SK-N-SH (cell line): ENCODE results near the gene PLSCR1. TPM values are rescaled to one million over a fixed set of nuclear protein-coding genes. Genes with fewer than 3 reads are reported as not detected.

ENCODE experiments used
- CTCF ChIA-PET: fragments of 300-600, 350-600 bp; formaldehyde crosslinking; extraction: SDS; loops from one replicate; lab custom pipeline; 2021; lab: Yijun Ruan, JAX
- POLR2A ChIA-PET: fragments of 350-600 bp; sonication (Branson Sonifier 250); formaldehyde crosslinking; extraction: SDS; loops from one replicate; lab custom pipeline; 2020; ENCODE audit warnings: antibody characterized with exemption, inconsistent platforms; lab: Yijun Ruan, JAX
- DNase-seq: peaks from one replicate; pipeline ENCODE4 v3.0.0; 2012
- H2AFZ ChIP-seq: fragments of 200-600 bp; sonication (generic); 2 replicates; pipeline ENCODE4 v1.8.1; 2016; ENCODE audit warnings: antibody characterized with exemption, mild to moderate bottlenecking, low read depth
- H3F3A ChIP-seq: fragments of 200-600 bp; sonication (generic); replicated peaks from 2 replicates; pipeline ENCODE3; 2016; ENCODE audit warnings: antibody characterized with exemption, mild to moderate bottlenecking; ENCODE audit not compliant: insufficient read depth
- H3K27ac ChIP-seq, 2 experiments: fragments of 200-500 bp in 1 of 2; fragments of 200-600 bp in 1 of 2; sonication (Bioruptor generic) in 1 of 2; sonication (generic), shearing (Covaris generic) in 1 of 2; 2 replicates each; pipeline versions ENCODE4 v1.5.1 to v1.6.1; 2014 to 2016; ENCODE audit warnings: low read depth in 2 of 2, inconsistent platforms in 1 of 2, low read length in 1 of 2, mild to moderate bottlenecking in 1 of 2, mixed read lengths in 1 of 2
- H3K27me3 ChIP-seq: fragments of 200-600 bp; sonication (generic), shearing (Covaris generic); 2 replicates; pipeline ENCODE4 v1.6.1; 2016; ENCODE audit warnings: mixed run types; ENCODE audit not compliant: insufficient read depth
- H3K36me3 ChIP-seq, 2 experiments: fragments of 200-500 bp in 1 of 2; fragments of 200-600 bp in 1 of 2; sonication (Bioruptor generic) in 1 of 2; sonication (generic) in 1 of 2; replicated peaks in 1 of 2; 2 replicates each; pipeline versions ENCODE3 to v1.5.1; 2014 to 2016; ENCODE audit warnings: low read length in 1 of 2, mild to moderate bottlenecking in 1 of 2; ENCODE audit not compliant: insufficient read depth in 2 of 2, control insufficient read depth in 1 of 2
- H3K4me1 ChIP-seq, 2 experiments: fragments of 200-500 bp in 1 of 2; fragments of 200-600 bp in 1 of 2; sonication (Bioruptor generic) in 1 of 2; sonication (generic), shearing (Covaris generic) in 1 of 2; 2 replicates each; pipeline versions ENCODE4 v1.5.1 to v1.6.1; 2014 to 2016; ENCODE audit warnings: low read depth in 1 of 2, low read length in 1 of 2, mixed run types in 1 of 2; ENCODE audit not compliant: insufficient read depth in 2 of 2, control insufficient read depth in 1 of 2
- H3K4me2 ChIP-seq: fragments of 200-600 bp; sonication (generic), shearing (Covaris generic); 2 replicates; pipeline ENCODE4 v1.6.1; 2017; ENCODE audit warnings: mixed run types
- H3K4me3 ChIP-seq, 2 experiments: fragments of 200-500 bp in 1 of 2; fragments of 200-600 bp in 1 of 2; sonication (Bioruptor generic) in 1 of 2; sonication (generic), shearing (Covaris generic) in 1 of 2; 2 replicates each; pipeline versions ENCODE4 v1.5.1 to v1.8.1; 2014 to 2016; ENCODE audit warnings: low read depth in 2 of 2, inconsistent platforms in 1 of 2, low read length in 1 of 2, mild to moderate bottlenecking in 1 of 2, mixed read lengths in 1 of 2, moderate library complexity in 1 of 2
- H3K79me2 ChIP-seq: fragments of 200-600 bp; sonication (generic); 2 replicates; pipeline ENCODE4 v1.8.1; 2017; ENCODE audit warnings: mild to moderate bottlenecking; ENCODE audit not compliant: insufficient read depth
- H3K9ac ChIP-seq: fragments of 200-600 bp; sonication (generic); 2 replicates; pipeline ENCODE4 v1.6.1; 2017; ENCODE audit warnings: mixed run types
- H3K9me2 ChIP-seq: fragments of 200-600 bp; sonication (generic); 2 replicates; pipeline ENCODE4 v1.6.1; 2017; ENCODE audit warnings: mixed run types
- H3K9me3 ChIP-seq: fragments of 200-600 bp; sonication (generic); 2 replicates; pipeline ENCODE4 v1.6.1; 2017; ENCODE audit warnings: mixed run types, mild to moderate bottlenecking, moderate library complexity
- H4K20me1 ChIP-seq: fragments of 200-600 bp; sonication (generic); 2 replicates; pipeline ENCODE4 v1.6.1; 2017; ENCODE audit warnings: mild to moderate bottlenecking, mixed run types; ENCODE audit not compliant: insufficient read depth
- CHD2 ChIP-seq: fragments of 150-350 bp; IDR thresholded peaks from 2 replicates; pipeline ENCODE4 v1.6.1; 2018; ENCODE audit warnings: low read length; ENCODE audit not compliant: partially characterized antibody
- ELF1 ChIP-seq: IDR thresholded peaks from 2 replicates; pipeline ENCODE4 v1.4.0; 2012
- EP300 ChIP-seq, 2 experiments: IDR thresholded peaks; 2 replicates each; pipeline versions ENCODE4 v1.4.0 to v1.6.1; 2012; ENCODE audit warnings: borderline replicate concordance in 1 of 2, low read depth in 1 of 2, low read length in 1 of 2
- FOSL2 ChIP-seq: IDR thresholded peaks from 2 replicates; pipeline ENCODE4 v1.4.0; 2012; ENCODE audit warnings: low read depth, mild to moderate bottlenecking, moderate library complexity, borderline replicate concordance
- FOXJ3 ChIP-seq: sonication (generic); formaldehyde crosslinking; IDR thresholded peaks from 2 replicates; pipeline ENCODE4 v1.5.1; 2020; ENCODE audit warnings: mild to moderate bottlenecking, missing genetic modification reagents
- FOXM1 ChIP-seq: IDR thresholded peaks from 2 replicates; pipeline ENCODE4 v1.4.0; 2012; ENCODE audit warnings: low read depth, mild to moderate bottlenecking
- GABPA ChIP-seq: IDR thresholded peaks from 2 replicates; pipeline ENCODE4 v1.4.0; 2012; ENCODE audit warnings: low read depth, mild to moderate bottlenecking
- IRF3 ChIP-seq: fragments of 150-350 bp; IDR thresholded peaks from 2 replicates; pipeline ENCODE4 v1.6.1; 2016; ENCODE audit warnings: mild to moderate bottlenecking, low read depth, low read length
- MEF2A ChIP-seq: IDR thresholded peaks from 2 replicates; pipeline ENCODE4 v1.4.0; 2012; ENCODE audit warnings: low read depth, borderline replicate concordance
- MXI1 ChIP-seq: IDR thresholded peaks from 2 replicates; pipeline ENCODE4 v1.6.1; 2012; ENCODE audit warnings: mild to moderate bottlenecking, low read depth, low read length, improper control_type of control experiment
- RAD21 ChIP-seq: IDR thresholded peaks from 2 replicates; pipeline ENCODE4 v1.6.1; 2012; ENCODE audit warnings: mild to moderate bottlenecking, low read length
- RFX5 ChIP-seq: IDR thresholded peaks from 2 replicates; pipeline ENCODE4 v1.6.1; 2012; ENCODE audit warnings: mild to moderate bottlenecking, improper control_type of control experiment, low read length
- RXRA ChIP-seq: IDR thresholded peaks from 2 replicates; pipeline ENCODE4 v1.4.0; 2012; ENCODE audit warnings: low read depth, mild to moderate bottlenecking, borderline replicate concordance
- SMC3 ChIP-seq: IDR thresholded peaks from 2 replicates; pipeline ENCODE4 v1.6.1; 2012; ENCODE audit warnings: low read depth, low read length, improper control_type of control experiment
- TAF1 ChIP-seq: IDR thresholded peaks from 2 replicates; pipeline ENCODE4 v1.6.1; 2012; ENCODE audit warnings: low read depth, mild to moderate bottlenecking, low read length, moderate library complexity, borderline replicate concordance
- YY1 ChIP-seq: IDR thresholded peaks from 2 replicates; pipeline ENCODE4 v1.4.0; 2012; ENCODE audit warnings: low read depth, mild to moderate bottlenecking
- WGBS: methylation state at CpG from one replicate; pipeline ENCODE4 v1.1.6; 2017; ENCODE audit warnings: low lambda C conversion rate; 5-methylcytosine and 5-hydroxymethylcytosine counted together
- polyA plus RNA-seq, 3 experiments: library from polyadenylated mRNA; depleted of rRNA; stranded (reverse); fragments of >200 nt; gene quantifications; 2 replicates each; pipeline ENCODE4 v1.2.3, GENCODE V29; 2012
- TF ChIP-seq, protein P1 (sequence below): IDR thresholded peaks from 2 replicates; pipeline ENCODE4 v1.4.0; 2012; ENCODE audit warnings: low read depth
- TF ChIP-seq, protein P2 (sequence below): IDR thresholded peaks from 2 replicates; pipeline ENCODE4 v1.4.0; 2012; ENCODE audit warnings: low read depth, borderline replicate concordance
- TF ChIP-seq, protein P3 (sequence below): fragments of 200-600 bp; sonication (generic); IDR thresholded peaks from 2 replicates; pipeline ENCODE4 v1.6.1; 2017; ENCODE audit warnings: antibody characterized with exemption, mild to moderate bottlenecking, moderate library complexity

The PLSCR1 gene
- polyA plus RNA-seq, 1 of the 3 experiments (the other 2 are of a cell fraction) = 10.9 TPM

- Histone ChIP-seq H3K36me3 (no peaks in the 10 kb centered on the region), H3K4me3 (no peak overlapping the region), H4K20me1 (no peaks in the 10 kb centered on the region), H3K79me2 (no peaks in the 10 kb centered on the region), H3K27ac (no peak overlapping the region), H2AFZ (no peak overlapping the region), H3K9me3 (no peaks in the 10 kb centered on the region), H3K27me3 (peaks cover 52% of the 10 kb centered on the region), H3F3A (no peaks in the 10 kb centered on the region), H3K4me2 (no peak overlapping the region), H3K9me2 (no peaks in the 10 kb centered on the region), H3K4me1 (peaks cover 0 to 4% of the 10 kb centered on the region in 2 experiments; a peak in 1 of 4 replicates), H3K9ac (no peak overlapping the region)
- TF ChIP-seq YY1 = no peak
- no peak for TF ChIP-seq TAF1
- TF ChIP-seq FOXJ3 = no peak
- TF ChIP-seq FOXM1 = no peak
- no peak for TF ChIP-seq ELF1
- TF ChIP-seq, protein P1, sequence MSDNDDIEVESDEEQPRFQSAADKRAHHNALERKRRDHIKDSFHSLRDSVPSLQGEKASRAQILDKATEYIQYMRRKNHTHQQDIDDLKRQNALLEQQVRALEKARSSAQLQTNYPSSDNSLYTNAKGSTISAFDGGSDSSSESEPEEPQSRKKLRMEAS = no peak
- TF ChIP-seq, protein P2, sequence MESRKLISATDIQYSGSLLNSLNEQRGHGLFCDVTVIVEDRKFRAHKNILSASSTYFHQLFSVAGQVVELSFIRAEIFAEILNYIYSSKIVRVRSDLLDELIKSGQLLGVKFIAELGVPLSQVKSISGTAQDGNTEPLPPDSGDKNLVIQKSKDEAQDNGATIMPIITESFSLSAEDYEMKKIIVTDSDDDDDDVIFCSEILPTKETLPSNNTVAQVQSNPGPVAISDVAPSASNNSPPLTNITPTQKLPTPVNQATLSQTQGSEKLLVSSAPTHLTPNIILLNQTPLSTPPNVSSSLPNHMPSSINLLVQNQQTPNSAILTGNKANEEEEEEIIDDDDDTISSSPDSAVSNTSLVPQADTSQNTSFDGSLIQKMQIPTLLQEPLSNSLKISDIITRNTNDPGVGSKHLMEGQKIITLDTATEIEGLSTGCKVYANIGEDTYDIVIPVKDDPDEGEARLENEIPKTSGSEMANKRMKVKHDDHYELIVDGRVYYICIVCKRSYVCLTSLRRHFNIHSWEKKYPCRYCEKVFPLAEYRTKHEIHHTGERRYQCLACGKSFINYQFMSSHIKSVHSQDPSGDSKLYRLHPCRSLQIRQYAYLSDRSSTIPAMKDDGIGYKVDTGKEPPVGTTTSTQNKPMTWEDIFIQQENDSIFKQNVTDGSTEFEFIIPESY = no peak
- TF ChIP-seq IRF3 = no peak
- no peak for TF ChIP-seq RAD21
- POLR2A ChIA-PET = no interaction called here
- DNase-seq = no peak
- WGBS = 18% methylated on average over 2 of the region's 2 CpGs
- CTCF ChIA-PET = no interaction called here
Observed at GRCh38 chr3:146473726-146474125, 70.7 kb downstream of the PLSCR1 start.

DNA sequence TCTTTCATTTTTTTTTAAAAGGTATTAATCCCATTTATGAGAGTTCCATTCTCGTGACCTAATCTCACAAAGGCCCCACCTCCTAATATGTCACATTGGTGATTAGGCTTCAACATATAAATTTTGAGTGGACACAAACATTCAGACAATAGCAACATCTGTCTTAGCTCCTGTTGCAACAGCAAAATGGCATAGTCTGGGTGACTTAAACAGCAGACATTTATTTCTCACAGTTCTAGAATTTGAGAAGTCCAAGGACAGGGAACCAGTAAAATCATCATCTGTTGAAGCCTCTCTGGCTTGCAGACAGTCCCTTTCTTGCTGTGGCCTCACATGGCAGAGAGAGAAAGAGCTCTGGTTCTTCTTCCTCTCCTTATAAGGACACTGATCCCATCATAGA is 71.8 kb downstream of the PLSCR1 start:
- H3K9ac ChIP-seq = no peak overlapping the region
- no peak overlapping the region for H3K4me3 ChIP-seq
- DNase-seq = no peak
- no peaks in the 10 kb centered on the region for H3K79me2 ChIP-seq
- no peaks in the 10 kb centered on the region for H3K9me2 ChIP-seq
- 7% methylated on average over 1 of the region's 1 CpG for WGBS
- H3K36me3 ChIP-seq = no peaks in the 10 kb centered on the region
- no peak overlapping the region for H2AFZ ChIP-seq
- H3K4me2 ChIP-seq = no peak overlapping the region
- peaks cover 57% of the 10 kb centered on the region for H3K27me3 ChIP-seq
- no peaks in the 10 kb centered on the region for H3F3A ChIP-seq
- CTCF ChIA-PET = no interaction called here
- H4K20me1 ChIP-seq = no peaks in the 10 kb centered on the region
- peaks cover 0 to 4% of the 10 kb centered on the region in 2 experiments; a peak in 1 of 4 replicates for H3K4me1 ChIP-seq
- POLR2A ChIA-PET = no interaction called here
- no peak overlapping the region for H3K27ac ChIP-seq
- TF ChIP-seq MEF2A = no peak
- TF ChIP-seq RXRA = no peak
- no peak for TF ChIP-seq SMC3
- TF ChIP-seq GABPA = no peak
- TF ChIP-seq, protein P2 = no peak
- TF ChIP-seq FOXM1 = no peak
- no peak for TF ChIP-seq ELF1
- no peak for TF ChIP-seq FOXJ3
- TF ChIP-seq IRF3 = no peak
- TF ChIP-seq, protein P1 = no peak
- TF ChIP-seq MXI1 = no peak
- TF ChIP-seq, protein P3, sequence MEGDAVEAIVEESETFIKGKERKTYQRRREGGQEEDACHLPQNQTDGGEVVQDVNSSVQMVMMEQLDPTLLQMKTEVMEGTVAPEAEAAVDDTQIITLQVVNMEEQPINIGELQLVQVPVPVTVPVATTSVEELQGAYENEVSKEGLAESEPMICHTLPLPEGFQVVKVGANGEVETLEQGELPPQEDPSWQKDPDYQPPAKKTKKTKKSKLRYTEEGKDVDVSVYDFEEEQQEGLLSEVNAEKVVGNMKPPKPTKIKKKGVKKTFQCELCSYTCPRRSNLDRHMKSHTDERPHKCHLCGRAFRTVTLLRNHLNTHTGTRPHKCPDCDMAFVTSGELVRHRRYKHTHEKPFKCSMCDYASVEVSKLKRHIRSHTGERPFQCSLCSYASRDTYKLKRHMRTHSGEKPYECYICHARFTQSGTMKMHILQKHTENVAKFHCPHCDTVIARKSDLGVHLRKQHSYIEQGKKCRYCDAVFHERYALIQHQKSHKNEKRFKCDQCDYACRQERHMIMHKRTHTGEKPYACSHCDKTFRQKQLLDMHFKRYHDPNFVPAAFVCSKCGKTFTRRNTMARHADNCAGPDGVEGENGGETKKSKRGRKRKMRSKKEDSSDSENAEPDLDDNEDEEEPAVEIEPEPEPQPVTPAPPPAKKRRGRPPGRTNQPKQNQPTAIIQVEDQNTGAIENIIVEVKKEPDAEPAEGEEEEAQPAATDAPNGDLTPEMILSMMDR = no peak
- no peak for TF ChIP-seq EP300 (IDR thresholded peaks at IDR 0.05; ENCODE audit: borderline replicate concordance in 1 of 2, low read depth in 1 of 2, low read length in 1 of 2)
- no peak for TF ChIP-seq YY1
- no peak for TF ChIP-seq FOSL2
- TF ChIP-seq RFX5 = no peak
- no peak for TF ChIP-seq CHD2
- no peaks in the 10 kb centered on the region for H3K9me3 ChIP-seq
